Measurements from ENCODE around the gene SYNDIG1. TPM values are rescaled to one million over a fixed set of nuclear protein-coding genes. Genes with fewer than 3 reads are reported as not detected.

Gene SYNDIG1
- total RNA-seq, 2 donors from 2014 or later, result not detected

DNA sequence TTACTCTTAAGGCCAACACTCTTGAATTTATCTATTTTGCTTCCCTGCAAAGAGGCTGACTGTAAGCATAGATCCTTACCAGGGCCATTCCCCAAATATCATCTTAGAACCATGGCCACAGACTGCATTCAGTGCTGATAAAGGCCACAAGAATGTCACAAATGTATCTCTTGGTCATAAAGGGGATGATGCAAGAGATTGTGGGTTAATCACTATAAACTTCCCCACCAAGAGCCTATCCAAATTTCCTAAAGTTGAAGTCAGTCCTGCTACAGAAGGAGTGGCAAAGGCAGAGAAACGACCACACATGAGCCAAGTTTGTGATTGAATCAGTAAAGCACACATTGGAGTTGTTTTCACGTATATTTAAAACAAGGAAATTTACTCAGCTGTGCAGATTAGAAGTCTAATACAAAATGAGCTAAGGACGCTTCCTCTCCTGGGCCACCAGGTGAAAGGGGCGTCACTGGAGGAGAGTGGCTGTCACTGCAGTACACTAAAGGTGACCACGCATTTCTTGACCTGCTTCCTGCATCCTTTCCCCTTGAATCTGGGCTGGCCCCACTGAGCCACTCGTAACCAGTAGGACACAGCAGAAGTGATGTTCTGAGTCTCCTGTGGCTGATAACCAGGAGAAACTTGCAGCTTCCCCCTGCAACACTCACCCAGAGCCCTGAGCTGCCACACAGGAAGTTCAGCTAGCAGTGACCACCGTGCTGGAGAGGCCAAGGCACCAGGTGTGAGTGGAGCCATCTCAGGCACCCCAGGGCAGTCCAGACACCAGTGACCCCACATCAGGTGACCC lies 181.9 kb downstream of the SYNDIG1 start:
- Mint-ChIP-seq H3K9me3 (no peaks in the 10 kb centered on the region), H3K36me3 (no peaks in the 10 kb centered on the region), H3K27ac (no peak overlapping the region)
- ATAC-seq (no peak), DNase-seq (ENCODE audit: low spot score in 2 of 2) (no peak)

DNA sequence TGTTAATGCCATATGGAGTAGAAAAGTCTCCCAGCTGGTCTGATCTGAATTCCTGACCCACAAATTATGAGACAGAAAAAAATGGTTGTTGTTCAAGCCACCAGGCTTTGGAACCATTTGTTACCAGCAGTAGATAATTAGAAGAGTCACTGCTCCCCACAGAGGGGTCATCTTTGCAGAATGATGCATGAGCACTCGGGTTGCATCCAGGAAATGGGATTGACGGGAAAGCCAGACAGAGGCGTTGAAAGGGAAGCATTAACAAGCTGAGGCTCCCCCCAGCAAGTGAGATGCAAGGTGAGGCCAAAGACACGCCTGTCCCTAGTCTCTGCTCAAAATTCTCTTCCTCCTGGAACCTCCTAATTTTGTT lies 182.5 kb downstream of the SYNDIG1 start:
- DNase-seq (ENCODE audit: low spot score in 2 of 2) (no peak), ATAC-seq (no peak)
- H3K27ac Mint-ChIP-seq, result no peak overlapping the region
- no peaks in the 10 kb centered on the region for H3K36me3 Mint-ChIP-seq
- no peaks in the 10 kb centered on the region for H3K9me3 Mint-ChIP-seq

DNA sequence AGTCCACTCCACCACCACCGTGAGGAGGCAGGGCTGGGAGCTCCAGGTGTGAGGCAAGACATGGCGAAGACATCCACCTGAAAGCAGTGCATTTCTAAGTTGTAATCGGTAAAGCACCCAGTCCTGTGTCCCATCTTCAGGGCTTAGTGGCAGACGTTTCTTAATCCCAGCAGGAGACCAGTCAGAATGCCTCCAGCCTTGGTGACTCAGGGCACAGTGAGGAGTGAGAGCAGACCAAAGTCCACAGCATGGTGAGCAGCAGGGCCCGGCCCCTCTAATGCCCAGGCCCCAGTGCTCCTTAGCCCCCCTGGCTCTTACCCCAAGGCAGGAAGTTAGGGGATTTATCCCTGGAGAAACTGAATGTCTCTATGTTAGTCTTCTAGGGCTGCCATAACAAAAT lies 183.9 kb downstream of the SYNDIG1 start:
- H3K9me3 Mint-ChIP-seq, result no peaks in the 10 kb centered on the region
- DNase-seq (ENCODE audit: low spot score in 2 of 2) (no peak), ATAC-seq (no peak)
- H3K27ac Mint-ChIP-seq, result no peak overlapping the region
- no peaks in the 10 kb centered on the region for H3K36me3 Mint-ChIP-seq

DNA sequence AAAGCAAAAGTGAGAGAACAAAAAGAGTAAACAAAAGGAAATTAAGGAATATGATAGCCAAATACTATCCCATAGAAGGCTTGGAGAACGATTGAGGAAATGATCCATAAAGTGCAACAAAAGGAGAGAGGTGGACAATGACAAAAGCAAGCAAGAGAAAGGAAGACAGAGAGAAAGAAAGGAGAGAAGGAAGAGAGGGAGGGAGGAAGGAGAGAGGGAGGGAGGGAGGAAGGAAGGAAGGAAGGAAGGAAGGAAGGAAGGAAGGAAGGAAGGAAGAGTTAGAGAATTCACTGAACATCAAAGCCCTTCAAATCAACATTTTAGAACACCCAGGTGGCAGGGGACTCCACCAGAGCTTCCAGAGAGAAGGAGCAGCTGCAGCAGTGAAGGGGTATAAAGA lies 185.0 kb downstream of the SYNDIG1 start:
- Mint-ChIP-seq H3K36me3 (no peaks in the 10 kb centered on the region), H3K27ac (peak overlapping the region in 1 of 2 donors; percentile 2), H3K9me3 (no peaks in the 10 kb centered on the region)
- no peak for ATAC-seq
- no peak for DNase-seq (ENCODE audit: low spot score in 2 of 2)

DNA sequence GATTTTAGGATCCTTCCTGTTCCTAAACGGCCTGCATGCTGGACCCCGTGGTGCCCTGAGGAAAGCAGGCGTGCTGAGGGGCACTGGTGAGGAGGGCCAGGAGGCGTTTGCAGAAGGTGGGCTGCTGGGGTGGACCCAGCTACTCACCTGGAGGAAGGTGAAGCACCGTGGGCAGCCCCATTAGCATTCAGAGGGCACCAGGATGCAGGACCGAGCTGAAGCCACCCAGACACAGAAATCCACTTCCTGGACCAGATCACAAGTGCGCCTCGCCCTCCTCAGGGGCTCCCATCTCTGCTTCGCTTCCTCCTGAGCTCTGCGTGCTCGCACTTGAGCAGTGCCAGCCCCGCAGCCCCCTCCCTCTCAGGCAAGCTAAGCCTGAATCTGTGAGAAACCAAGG lies 187.0 kb downstream of the SYNDIG1 start:
- ATAC-seq (no peak), DNase-seq (ENCODE audit: low spot score in 2 of 2) (no peak)
- Mint-ChIP-seq H3K27ac (no peak overlapping the region), H3K36me3 (no peaks in the 10 kb centered on the region), H3K9me3 (no peaks in the 10 kb centered on the region)

DNA sequence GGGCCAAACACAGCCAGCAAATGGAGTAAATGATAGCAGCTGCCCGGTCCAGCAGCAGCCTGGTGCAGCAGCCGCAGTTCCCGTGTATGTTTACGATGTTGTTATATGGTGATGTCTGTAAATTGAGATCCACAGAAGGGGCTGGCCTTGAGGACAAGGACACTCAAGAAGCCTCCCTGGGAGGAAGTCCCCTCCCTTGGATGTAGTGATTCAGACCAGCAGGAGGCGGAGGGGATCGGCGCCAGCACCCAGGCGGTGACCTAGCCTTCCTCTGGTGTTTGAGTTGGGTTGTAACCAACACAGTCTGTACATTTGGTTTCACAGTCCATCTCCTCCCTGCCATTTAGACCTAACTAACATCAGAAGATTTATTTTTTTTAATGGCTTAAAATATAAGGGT lies 187.8 kb downstream of the SYNDIG1 start:
- no peak for ATAC-seq
- Mint-ChIP-seq H3K27ac (no peak overlapping the region), H3K36me3 (no peaks in the 10 kb centered on the region), H3K9me3 (no peaks in the 10 kb centered on the region)
- no peak for DNase-seq (ENCODE audit: low spot score in 2 of 2)

DNA sequence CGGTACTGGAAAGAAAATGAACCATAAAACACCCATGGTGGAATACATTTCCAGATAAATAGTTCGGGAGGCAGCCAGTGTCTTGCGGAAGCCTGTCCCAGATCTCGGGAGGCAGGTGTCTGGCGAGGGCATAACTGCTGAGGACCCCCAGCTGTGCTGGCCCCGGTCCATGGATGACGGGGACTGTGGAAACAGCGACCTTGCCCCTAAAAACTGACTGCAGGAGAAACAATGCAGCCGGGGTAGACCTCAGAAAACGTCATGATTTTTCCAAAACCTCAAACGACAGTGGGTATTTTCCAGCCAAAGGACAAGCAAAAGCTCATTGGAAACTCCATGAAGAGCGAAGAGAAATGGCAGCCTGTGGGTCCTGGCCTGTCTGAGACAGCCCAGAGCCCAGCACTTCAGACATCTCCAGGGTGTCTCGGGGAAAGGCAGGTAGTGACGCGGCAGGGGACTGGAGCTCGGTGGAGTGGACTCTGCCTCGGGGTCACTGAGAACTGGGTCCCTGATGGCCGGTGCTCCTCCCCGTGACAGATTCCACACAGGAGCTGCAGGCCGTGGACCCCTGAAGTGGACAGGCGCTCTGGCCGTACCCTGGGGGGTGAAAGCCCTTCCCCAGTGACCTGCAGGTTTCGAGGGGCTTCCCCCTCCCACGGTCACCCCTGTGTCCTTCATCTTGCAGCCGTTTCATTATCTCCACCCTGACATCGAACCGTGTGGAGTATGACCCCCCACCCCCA lies 188.6 kb downstream of the SYNDIG1 start:
- DNase-seq (ENCODE audit: low spot score in 2 of 2) (no peak), ATAC-seq (no peak)
- Mint-ChIP-seq H3K9me3 (no peaks in the 10 kb centered on the region), H3K36me3 (no peaks in the 10 kb centered on the region), H3K27ac (no peak overlapping the region)

DNA sequence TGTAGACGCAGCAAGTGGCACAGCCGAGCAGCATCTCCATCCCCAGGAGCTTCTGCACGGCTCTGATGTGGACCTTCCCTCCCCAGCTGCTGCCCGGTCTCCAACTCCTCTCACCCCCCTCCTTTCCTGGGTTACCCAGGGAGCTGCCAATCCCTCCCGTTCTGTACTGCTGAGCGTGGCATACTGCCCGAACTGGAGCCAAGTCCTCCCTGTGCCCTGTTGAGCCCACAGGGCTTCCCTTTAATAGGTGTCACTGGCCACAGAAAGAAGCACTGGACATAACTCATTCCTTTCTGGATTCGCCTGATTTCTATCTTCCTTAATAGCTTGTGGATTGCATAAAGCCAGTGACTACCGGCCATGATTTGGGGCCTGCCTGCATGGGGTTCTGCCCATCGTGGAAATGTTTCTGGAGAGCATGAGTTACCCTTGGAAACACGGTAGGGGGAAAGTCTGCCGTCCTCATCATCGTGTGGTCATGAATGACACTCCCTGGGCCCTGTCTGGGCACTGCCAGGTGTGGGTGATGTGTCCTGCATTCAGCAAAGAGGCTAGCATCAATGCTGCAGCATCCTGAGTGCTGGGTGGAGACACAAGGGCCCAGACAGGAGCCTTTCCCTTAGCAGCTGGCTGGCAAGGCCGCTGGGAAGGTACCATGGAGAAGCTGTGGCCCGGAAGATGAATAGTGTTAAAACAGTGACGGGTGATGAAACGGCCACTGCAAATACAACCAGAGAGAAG lies 189.7 kb downstream of the SYNDIG1 start:
- H3K9me3 Mint-ChIP-seq, result no peaks in the 10 kb centered on the region
- no peaks in the 10 kb centered on the region for H3K36me3 Mint-ChIP-seq
- DNase-seq (ENCODE audit: low spot score in 2 of 2) (no peak), ATAC-seq (no peak)
- peak overlapping the region in 1 of 2 donors; percentile 65 for H3K27ac Mint-ChIP-seq

DNA sequence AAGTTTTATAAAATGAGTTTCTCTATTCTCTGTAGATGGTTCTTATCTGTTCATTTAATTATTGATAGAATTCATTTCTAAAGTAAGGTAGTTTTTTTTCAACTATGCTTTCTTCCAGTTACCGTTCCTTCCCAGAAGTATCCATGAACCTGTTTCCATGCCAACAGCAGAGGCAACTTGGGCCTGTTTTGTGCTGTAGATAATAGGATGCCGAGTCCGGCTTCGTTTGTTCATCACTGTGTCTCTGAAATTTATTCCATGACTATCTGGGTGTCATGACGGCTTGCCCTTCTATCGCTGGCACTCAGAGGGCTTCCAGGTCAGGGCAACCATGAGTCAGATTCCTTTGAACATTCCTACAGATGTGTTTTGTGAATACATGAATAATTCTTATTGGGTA lies 190.4 kb downstream of the SYNDIG1 start:
- DNase-seq (ENCODE audit: low spot score in 2 of 2), result no peak
- no peak for ATAC-seq
- Mint-ChIP-seq H3K36me3 (no peaks in the 10 kb centered on the region), H3K9me3 (no peaks in the 10 kb centered on the region), H3K27ac (no peak overlapping the region)

DNA sequence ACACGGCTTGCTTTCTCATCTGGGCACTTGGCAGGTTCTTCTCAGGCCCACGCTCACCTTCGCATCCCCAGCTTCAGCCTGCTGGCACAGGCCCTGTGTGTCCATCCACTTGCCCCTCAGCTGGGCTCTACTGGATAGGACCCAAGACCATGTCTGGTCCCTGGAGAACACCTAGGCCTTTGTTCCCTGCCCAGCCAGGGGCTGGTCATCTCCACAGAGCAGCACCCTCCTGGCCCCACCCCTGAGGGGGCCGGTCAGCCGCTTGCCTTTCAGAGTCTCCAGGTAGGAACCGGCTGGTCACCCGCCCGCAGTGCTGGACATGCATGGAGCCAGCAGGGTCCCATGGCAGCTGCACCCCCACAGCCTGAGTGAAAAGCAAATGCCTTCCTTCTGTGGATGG lies 191.2 kb downstream of the SYNDIG1 start:
- Mint-ChIP-seq H3K9me3 (no peaks in the 10 kb centered on the region), H3K27ac (no peak overlapping the region), H3K36me3 (no peaks in the 10 kb centered on the region)
- ATAC-seq (no peak), DNase-seq (ENCODE audit: low spot score in 2 of 2) (no peak)

DNA sequence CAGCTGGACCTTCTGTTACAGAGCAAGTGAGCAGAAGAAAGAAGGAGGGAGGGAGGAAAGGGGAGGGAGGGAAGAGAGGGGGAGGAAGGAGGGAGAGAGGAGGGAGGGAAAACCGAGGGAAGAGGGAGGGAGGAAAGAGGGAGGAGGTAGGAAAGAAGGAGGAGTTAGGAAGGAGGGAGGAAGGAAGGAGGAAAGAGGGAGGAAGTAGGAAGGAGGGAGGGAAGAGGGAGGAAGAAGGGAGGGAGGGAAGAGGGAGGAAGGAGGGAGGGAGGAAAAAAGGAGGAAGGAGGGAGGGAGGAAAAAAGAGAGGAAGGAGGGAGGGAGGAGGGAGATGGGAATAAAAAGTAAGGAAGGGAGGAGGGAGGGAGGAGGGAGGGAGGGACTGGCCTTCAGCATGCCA lies 191.8 kb downstream of the SYNDIG1 start:
- no peak for ATAC-seq

DNA sequence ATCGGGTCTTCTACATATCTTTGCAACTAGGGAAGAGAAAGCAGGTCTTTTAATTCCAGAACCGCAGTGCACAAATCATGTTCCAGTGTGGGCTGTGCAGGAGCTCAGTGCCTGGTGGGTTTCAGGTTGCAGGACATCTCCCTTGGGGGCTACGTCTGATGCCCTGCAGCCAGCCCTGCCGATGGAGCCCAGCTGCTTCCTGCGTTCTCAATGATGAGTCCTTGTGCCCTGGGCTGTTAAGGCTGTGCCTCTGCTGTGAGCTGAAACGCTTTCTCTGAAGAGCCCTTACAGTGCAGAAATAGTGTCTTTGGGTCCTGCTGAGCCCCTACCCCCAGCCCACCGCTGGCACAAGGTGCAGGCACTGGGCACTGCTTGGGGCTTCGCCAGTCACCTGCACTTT lies 192.9 kb downstream of the SYNDIG1 start:
- H3K27ac Mint-ChIP-seq, result no peak overlapping the region

More for the DNA sequence above, 191.8 kb downstream of the SYNDIG1 start:
- Mint-ChIP-seq H3K27ac (no peak overlapping the region), H3K36me3 (no peaks in the 10 kb centered on the region), H3K9me3 (no peaks in the 10 kb centered on the region)
- DNase-seq (ENCODE audit: low spot score in 2 of 2), result no peak

DNA sequence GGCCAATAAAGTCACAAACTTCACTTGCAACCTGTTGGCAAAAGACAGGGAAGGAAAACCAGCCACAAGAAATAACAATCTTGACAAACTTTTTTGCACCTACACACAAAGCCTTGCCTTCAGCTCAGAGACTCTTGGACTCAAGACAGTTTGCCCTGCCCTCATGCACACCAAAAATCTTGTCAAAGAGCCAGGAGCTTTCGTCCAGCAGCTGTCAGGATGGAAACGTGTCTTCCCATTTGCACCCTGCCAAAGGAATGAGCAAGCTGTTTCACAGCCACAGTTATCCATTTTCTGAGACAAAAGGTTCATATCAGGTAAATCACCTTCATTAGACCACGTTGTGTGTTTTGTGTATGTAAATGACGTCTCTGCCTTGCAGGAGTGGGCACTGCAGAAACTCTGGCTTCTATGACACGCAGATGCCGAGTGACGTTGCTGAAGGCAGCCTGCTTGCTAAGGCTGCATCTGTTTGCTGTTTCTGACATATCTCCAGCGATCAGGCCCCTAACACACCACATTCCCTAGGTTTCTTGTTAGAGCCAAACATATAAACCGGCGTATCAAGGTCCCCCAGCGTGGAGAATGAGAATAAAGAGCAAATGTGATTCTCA lies 193.4 kb downstream of the SYNDIG1 start:
- ATAC-seq (no peak), DNase-seq (ENCODE audit: low spot score in 2 of 2) (no peak)
- Mint-ChIP-seq H3K27ac (no peak overlapping the region), H3K9me3 (no peaks in the 10 kb centered on the region), H3K36me3 (no peaks in the 10 kb centered on the region)

More for the DNA sequence above, 192.9 kb downstream of the SYNDIG1 start:
- Mint-ChIP-seq H3K9me3 (no peaks in the 10 kb centered on the region), H3K36me3 (no peaks in the 10 kb centered on the region)
- ATAC-seq (no peak), DNase-seq (ENCODE audit: low spot score in 2 of 2) (no peak)

DNA sequence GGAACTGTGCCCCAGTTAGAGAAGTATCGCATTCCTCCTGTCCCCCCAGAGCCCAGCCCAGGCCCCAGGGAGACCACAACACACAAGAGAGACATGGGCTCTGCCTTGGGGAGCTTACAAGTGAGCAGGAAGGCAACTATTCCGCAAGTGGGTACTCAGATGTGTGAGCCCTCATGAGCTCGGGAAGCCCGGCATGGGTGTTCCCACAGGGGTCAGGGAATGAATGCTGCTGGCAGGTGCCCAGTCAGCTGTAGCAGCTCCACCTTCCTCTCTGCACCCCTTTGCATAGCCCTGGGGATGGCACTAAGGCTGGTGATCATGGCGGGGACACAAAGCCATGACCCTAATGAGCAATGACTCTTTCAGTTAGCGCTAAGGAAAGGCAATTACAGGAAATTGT lies 194.1 kb downstream of the SYNDIG1 start:
- DNase-seq (ENCODE audit: low spot score in 2 of 2) (peak in 1 of 2 donors; percentile 28), ATAC-seq (no peak)
- Mint-ChIP-seq H3K36me3 (no peaks in the 10 kb centered on the region), H3K27ac (no peak overlapping the region), H3K9me3 (no peaks in the 10 kb centered on the region)

DNA sequence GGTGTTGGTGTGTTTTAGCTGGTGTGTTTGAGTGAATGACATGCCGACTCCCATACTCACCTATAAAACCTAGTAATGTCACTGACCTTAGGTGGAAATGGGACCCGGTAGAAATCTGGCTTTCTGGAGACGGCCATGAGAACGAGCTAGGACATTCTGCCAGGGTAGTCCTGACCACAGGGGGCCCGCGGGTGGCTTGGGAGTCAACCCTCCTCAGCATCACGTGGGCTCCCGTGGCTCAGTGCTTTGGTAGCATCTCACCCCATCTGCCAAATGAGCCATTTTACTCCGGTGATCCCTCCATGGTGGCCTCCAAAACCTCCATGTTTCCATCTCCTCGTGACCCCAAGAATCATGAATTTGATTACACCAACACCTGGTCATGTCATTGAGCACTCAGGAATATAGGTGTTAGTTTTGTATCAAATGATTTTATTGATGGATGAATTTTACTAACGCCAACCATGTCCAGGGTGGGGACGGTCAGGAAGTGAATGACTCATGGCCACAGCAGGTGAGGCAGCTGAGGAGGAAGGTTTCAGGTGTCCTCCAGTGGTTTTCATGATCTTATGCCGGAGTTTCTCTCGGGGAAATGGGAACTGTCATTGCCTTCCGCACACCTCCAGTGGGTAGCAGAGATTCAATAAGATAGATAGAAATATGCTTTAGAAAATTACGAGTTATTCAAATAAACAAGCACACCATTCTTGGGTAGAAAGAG lies 195.0 kb downstream of the SYNDIG1 start:
- Mint-ChIP-seq H3K36me3 (no peaks in the 10 kb centered on the region), H3K9me3 (no peaks in the 10 kb centered on the region), H3K27ac (no peak overlapping the region)
- DNase-seq (ENCODE audit: low spot score in 2 of 2) (peak in 1 of 2 donors; percentile 13), ATAC-seq (no peak)

DNA sequence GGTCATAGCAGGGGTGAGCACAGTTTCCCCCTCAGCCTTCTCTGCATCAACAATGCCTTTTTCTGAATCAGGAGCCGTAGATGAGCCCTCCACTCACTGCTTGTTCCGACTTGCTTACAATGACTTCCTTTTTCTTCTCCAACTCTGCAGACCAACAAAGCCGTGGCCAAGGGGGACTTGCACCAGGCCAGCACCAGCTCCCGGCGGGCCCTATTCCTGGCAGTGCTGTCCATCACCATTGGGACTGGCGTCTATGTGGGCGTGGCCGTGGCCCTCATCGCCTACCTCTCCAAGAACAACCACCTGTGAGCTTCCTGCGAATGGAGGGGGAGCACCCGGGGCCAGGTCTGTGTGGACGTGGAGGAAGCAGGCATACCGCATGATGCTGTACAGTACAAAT lies 195.8 kb downstream of the SYNDIG1 start:
- DNase-seq (ENCODE audit: low spot score in 2 of 2), result peak in 1 of 2 donors; percentile 21
- H3K27ac Mint-ChIP-seq, result no peak overlapping the region
- H3K9me3 Mint-ChIP-seq, result no peaks in the 10 kb centered on the region
- no peaks in the 10 kb centered on the region for H3K36me3 Mint-ChIP-seq
- ATAC-seq, result no peak

Data from activated naive CD4-positive, alpha-beta T cell treated with anti-CD3 and anti-CD28 coated beads, Interleukin-2, amount 50 U/mL, for 72 hours (primary cell).